ENCODE measurements around the gene SCFD2.
"Not testable (repeated sequence)": the region's sequence is repeated elsewhere in the genome, so short reads cannot be mapped to it uniquely, and the experiment has no call there.

SCFD2 gene

GRCh38 chr4:53005149-53005546 lies 360.7 kb downstream of the SCFD2 start:
- DNase-seq = no peak

- DNase-seq = no peak
Measured at GRCh38 chr4:53004497-53005148, 361.2 kb downstream of the SCFD2 start.

GRCh38 chr4:53003959-53004358 lies 361.9 kb downstream of the SCFD2 start:
- DNase-seq = no peak

GRCh38 chr4:53000560-53000959 lies 365.3 kb downstream of the SCFD2 start:
- no peak for DNase-seq

- no peak for DNase-seq
Measured at GRCh38 chr4:52999626-53000025, 366.2 kb downstream of the SCFD2 start.

- no peak for DNase-seq
Measured at GRCh38 chr4:52998413-52998812, 367.4 kb downstream of the SCFD2 start.

GRCh38 chr4:52997132-52997416 lies 368.8 kb downstream of the SCFD2 start:
- no peak for DNase-seq

- no peak for DNase-seq
Measured at GRCh38 chr4:52996261-52997131, 369.4 kb downstream of the SCFD2 start.

GRCh38 chr4:52995360-52996030 lies 370.4 kb downstream of the SCFD2 start:
- no peak for DNase-seq

- no peak for DNase-seq
Measured at GRCh38 chr4:52994567-52994966, 371.3 kb downstream of the SCFD2 start.

- no peak for DNase-seq
Measured at GRCh38 chr4:52993771-52994170, 372.1 kb downstream of the SCFD2 start.

- DNase-seq = not testable (repeated sequence)
Measured at GRCh38 chr4:52992551-52992950, 373.3 kb downstream of the SCFD2 start.

GRCh38 chr4:52991472-52991871 lies 374.4 kb downstream of the SCFD2 start:
- no peak for DNase-seq

GRCh38 chr4:52990706-52991105 lies 375.2 kb downstream of the SCFD2 start:
- DNase-seq = no peak

GRCh38 chr4:52989865-52990264 lies 376.0 kb downstream of the SCFD2 start:
- no peak for DNase-seq

- DNase-seq = no peak
Measured at GRCh38 chr4:52987392-52988056, 378.3 kb downstream of the SCFD2 start.

- DNase-seq = no peak
Measured at GRCh38 chr4:52984462-52984881, 381.4 kb downstream of the SCFD2 start.

GRCh38 chr4:52983563-52984303 lies 382.1 kb downstream of the SCFD2 start:
- peak in 1 of 2 donors; percentile 62 for DNase-seq

GRCh38 chr4:52982946-52983340 lies 382.9 kb downstream of the SCFD2 start:
- DNase-seq = no peak

GRCh38 chr4:52982255-52982945 lies 383.5 kb downstream of the SCFD2 start:
- no peak for DNase-seq

GRCh38 chr4:52979821-52980590 lies 385.9 kb downstream of the SCFD2 start:
- no peak for DNase-seq

All from CD4-positive, alpha-beta T cell treated with Interferon alpha-2 for 1 hour (primary cell).